ENCODE results near the gene METAP1D. TPM values are rescaled to one million over a fixed set of nuclear protein-coding genes. Genes with fewer than 3 reads are reported as not detected.
"Not testable (repeated sequence)": the region's sequence is repeated elsewhere in the genome, so short reads cannot be mapped to it uniquely, and the experiment has no call there.

The METAP1D gene
- total RNA-seq, 1 donor from 2014 or later = 8.2 TPM

DNA sequence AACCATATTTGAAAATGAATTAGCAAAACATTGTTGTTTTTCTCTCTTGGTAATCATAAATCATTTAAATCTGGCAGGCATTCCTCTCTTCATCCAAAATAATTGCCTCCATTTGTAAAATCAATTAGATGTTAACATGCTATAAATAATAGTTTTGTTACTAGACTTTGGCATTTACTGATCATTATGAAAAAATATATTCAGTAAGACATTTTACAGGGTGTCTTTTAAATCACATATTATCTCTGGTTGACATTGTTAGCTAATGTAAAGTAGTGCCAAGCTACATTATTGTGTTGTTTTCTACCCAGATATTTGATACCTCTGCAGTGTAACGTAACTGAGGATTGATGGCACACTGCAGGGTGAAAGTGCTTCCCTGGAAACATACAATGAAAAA lies 53.7 kb downstream of the METAP1D start:
- Histone ChIP-seq H3F3A (ENCODE audit: low read depth) (no peaks in the 10 kb centered on the region), H3K4me2 (no peak overlapping the region), H3K4me3 (no peak overlapping the region), H3K36me3 (no peaks in the 10 kb centered on the region), H3K9me3 (ENCODE audit: low read depth) (no peaks in the 10 kb centered on the region), H3K79me2 (ENCODE audit: low read depth) (no peaks in the 10 kb centered on the region), H3K9ac (no peak overlapping the region), H2AFZ (replicated peaks) (no peak overlapping the region), H3K27me3 (no peaks in the 10 kb centered on the region), H3K27ac (no peak overlapping the region), H3K4me1 (peaks cover 6% of the 10 kb centered on the region), H4K20me1 (ENCODE audit: low read depth) (no peaks in the 10 kb centered on the region)
- TF ChIP-seq, protein P1, sequence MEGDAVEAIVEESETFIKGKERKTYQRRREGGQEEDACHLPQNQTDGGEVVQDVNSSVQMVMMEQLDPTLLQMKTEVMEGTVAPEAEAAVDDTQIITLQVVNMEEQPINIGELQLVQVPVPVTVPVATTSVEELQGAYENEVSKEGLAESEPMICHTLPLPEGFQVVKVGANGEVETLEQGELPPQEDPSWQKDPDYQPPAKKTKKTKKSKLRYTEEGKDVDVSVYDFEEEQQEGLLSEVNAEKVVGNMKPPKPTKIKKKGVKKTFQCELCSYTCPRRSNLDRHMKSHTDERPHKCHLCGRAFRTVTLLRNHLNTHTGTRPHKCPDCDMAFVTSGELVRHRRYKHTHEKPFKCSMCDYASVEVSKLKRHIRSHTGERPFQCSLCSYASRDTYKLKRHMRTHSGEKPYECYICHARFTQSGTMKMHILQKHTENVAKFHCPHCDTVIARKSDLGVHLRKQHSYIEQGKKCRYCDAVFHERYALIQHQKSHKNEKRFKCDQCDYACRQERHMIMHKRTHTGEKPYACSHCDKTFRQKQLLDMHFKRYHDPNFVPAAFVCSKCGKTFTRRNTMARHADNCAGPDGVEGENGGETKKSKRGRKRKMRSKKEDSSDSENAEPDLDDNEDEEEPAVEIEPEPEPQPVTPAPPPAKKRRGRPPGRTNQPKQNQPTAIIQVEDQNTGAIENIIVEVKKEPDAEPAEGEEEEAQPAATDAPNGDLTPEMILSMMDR (IDR thresholded peaks at IDR 0.05) = no peak
- TF ChIP-seq EZH2phosphoT487 (IDR thresholded peaks at IDR 0.05) (no peak), EZH2 (IDR thresholded peaks at IDR 0.05) (no peak)
- DNase-seq (ENCODE audit: low spot score) = no peak
- no peak overlapping the region for H3K27ac Mint-ChIP-seq
- H3K9me3 Mint-ChIP-seq = no peaks in the 10 kb centered on the region
- no peak overlapping the region for H3K4me3 Mint-ChIP-seq
- H3K4me1 Mint-ChIP-seq = peaks cover 11% of the 10 kb centered on the region
- no peaks in the 10 kb centered on the region for H3K27me3 Mint-ChIP-seq (ENCODE audit: insufficient read depth, low read depth)
- no peaks in the 10 kb centered on the region for H3K36me3 Mint-ChIP-seq

DNA sequence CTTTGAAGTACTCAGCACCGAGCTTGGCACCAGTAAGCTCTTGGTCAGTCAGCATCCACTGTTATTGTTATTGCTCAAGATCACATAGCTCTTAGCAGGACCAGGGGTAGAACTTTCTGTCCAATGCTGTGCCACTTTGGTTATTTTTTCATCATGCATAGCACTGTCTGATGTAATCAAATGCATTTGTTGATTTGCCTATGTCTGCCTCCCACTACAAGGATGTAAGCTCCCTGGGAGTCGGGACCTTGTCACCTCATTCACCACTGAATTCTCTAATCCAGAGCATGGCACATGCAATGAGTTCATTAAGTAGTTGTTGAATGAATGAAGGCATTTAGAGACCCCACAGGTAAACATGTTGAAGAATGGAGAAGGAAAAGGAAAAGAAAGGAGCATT lies 56.5 kb downstream of the METAP1D start:
- Histone ChIP-seq H3F3A (ENCODE audit: low read depth) (no peaks in the 10 kb centered on the region), H3K4me2 (no peak overlapping the region), H2AFZ (replicated peaks) (no peak overlapping the region), H3K27me3 (no peaks in the 10 kb centered on the region), H3K4me1 (peaks cover 6% of the 10 kb centered on the region), H3K9ac (no peak overlapping the region), H3K9me3 (ENCODE audit: low read depth) (no peaks in the 10 kb centered on the region), H3K36me3 (no peaks in the 10 kb centered on the region), H3K79me2 (ENCODE audit: low read depth) (no peaks in the 10 kb centered on the region), H4K20me1 (ENCODE audit: low read depth) (no peaks in the 10 kb centered on the region), H3K27ac (no peak overlapping the region), H3K4me3 (no peak overlapping the region)
- TF ChIP-seq, protein P1 (IDR thresholded peaks at IDR 0.05) = no peak
- no peak for TF ChIP-seq EZH2phosphoT487 (IDR thresholded peaks at IDR 0.05)
- no peak for TF ChIP-seq EZH2 (IDR thresholded peaks at IDR 0.05)
- DNase-seq (ENCODE audit: low spot score) = no peak
- Mint-ChIP-seq H3K27me3 (ENCODE audit: insufficient read depth, low read depth) (no peaks in the 10 kb centered on the region), H3K36me3 (no peaks in the 10 kb centered on the region), H3K9me3 (no peaks in the 10 kb centered on the region), H3K27ac (no peak overlapping the region), H3K4me1 (peaks cover 18% of the 10 kb centered on the region), H3K4me3 (no peak overlapping the region)

DNA sequence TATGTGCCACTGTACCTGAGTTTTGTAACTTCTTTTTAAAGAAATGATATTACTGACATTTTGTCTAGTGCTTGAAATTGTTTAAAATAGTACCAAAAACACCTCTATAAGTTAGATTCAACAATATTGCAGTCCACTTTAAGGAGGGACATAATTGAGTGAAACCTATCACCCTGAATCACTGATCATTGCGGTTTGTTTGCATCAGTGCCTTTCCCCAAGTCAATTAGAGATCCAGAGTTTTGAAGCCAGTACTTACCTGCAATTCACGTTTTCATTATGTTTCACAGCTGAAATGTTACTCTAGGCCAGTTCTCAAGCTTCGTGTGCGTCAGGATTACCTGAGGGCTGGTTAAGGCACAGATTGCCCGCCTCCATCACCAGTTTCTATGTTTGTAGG lies 58.9 kb downstream of the METAP1D start:
- no peak for DNase-seq (ENCODE audit: low spot score)
- H3K36me3 ChIP-seq = no peaks in the 10 kb centered on the region
- H2AFZ ChIP-seq (replicated peaks) = no peak overlapping the region
- no peaks in the 10 kb centered on the region for H3K9me3 ChIP-seq (ENCODE audit: low read depth)
- no peaks in the 10 kb centered on the region for H3K79me2 ChIP-seq (ENCODE audit: low read depth)
- no peak overlapping the region for H3K4me2 ChIP-seq
- Mint-ChIP-seq H3K27me3 (ENCODE audit: insufficient read depth, low read depth) (no peaks in the 10 kb centered on the region), H3K27ac (no peak overlapping the region), H3K9me3 (no peaks in the 10 kb centered on the region), H3K36me3 (no peaks in the 10 kb centered on the region), H3K4me1 (peaks cover 20% of the 10 kb centered on the region), H3K4me3 (no peak overlapping the region)
- H3K9ac ChIP-seq = no peak overlapping the region
- no peak for TF ChIP-seq EZH2 (IDR thresholded peaks at IDR 0.05)
- TF ChIP-seq EZH2phosphoT487 (IDR thresholded peaks at IDR 0.05) = no peak
- TF ChIP-seq, protein P1 (IDR thresholded peaks at IDR 0.05) = no peak
- no peak overlapping the region for H3K4me3 ChIP-seq
- H3K27ac ChIP-seq = no peak overlapping the region
- no peaks in the 10 kb centered on the region for H3K27me3 ChIP-seq
- no peaks in the 10 kb centered on the region for H3F3A ChIP-seq (ENCODE audit: low read depth)
- H3K4me1 ChIP-seq = no peaks in the 10 kb centered on the region
- H4K20me1 ChIP-seq (ENCODE audit: low read depth) = no peaks in the 10 kb centered on the region

DNA sequence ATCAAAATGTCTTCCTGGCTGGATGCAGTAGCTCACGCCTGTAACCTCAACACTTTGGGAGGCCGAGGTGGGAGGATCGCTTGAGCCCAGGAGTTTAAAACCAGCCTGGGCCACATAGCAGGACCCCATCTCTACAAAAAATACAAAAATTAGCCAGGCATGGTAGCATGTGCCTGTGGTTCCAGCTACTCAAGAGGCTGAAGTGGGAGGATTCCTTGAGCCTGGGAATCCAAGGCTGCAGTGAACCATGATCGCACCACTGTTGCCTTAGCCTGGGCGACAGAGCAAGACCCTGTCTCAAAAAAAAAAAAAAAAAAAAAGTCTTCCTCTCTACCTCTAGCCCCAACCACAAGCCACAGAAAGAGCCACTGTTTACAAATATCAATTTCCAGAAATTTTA lies 60.4 kb downstream of the METAP1D start:
- DNase-seq (ENCODE audit: low spot score); H3K4me3 ChIP-seq; H3K36me3 Mint-ChIP-seq; H3K27me3 Mint-ChIP-seq (ENCODE audit: insufficient read depth, low read depth); H2AFZ ChIP-seq (replicated peaks); H3K4me2 ChIP-seq; H3K4me1 ChIP-seq; H3K27me3 ChIP-seq; H3K9me3 Mint-ChIP-seq; H3F3A ChIP-seq (ENCODE audit: low read depth); H3K4me3 Mint-ChIP-seq; H3K79me2 ChIP-seq (ENCODE audit: low read depth); H4K20me1 ChIP-seq (ENCODE audit: low read depth); H3K27ac Mint-ChIP-seq; H3K9me3 ChIP-seq (ENCODE audit: low read depth); H3K27ac ChIP-seq; H3K36me3 ChIP-seq; H3K9ac ChIP-seq: not testable (repeated sequence)
- peaks cover 18% of the 10 kb centered on the region for H3K4me1 Mint-ChIP-seq

Measured in neural progenitor cell (in vitro differentiated cells).